Upper lobe of right lung (tissue), 1 donor: Measurements from ENCODE around the gene ZNF778. TPM values are rescaled to one million over a fixed set of nuclear protein-coding genes. Genes with fewer than 3 reads are reported as not detected.

Experiments
- ATAC-seq: fragments of 200-7000 bp; cut with Tn5 transposase; one replicate; pipeline ENCODE4 v1.9.1; 2020; ENCODE audit warnings: mild to moderate bottlenecking, moderate library complexity
- DNase-seq: peaks from one replicate; pipeline ENCODE4 v3.0.0-alpha.2; 2020
- H3K27ac ChIP-seq: fragments of 200-600 bp; one replicate; pipeline ENCODE4 v1.8.0; 2022
- H3K27me3 ChIP-seq: fragments of 200-600 bp; one replicate; pipeline ENCODE4 v1.8.0; 2022; ENCODE audit warnings: mild to moderate bottlenecking
- H3K36me3 ChIP-seq: fragments of 200-600 bp; one replicate; pipeline ENCODE4 v1.8.0; 2022
- H3K4me1 ChIP-seq: fragments of 200-600 bp; one replicate; pipeline ENCODE4 v1.8.0; 2022
- H3K4me3 ChIP-seq: fragments of 200-600 bp; one replicate; pipeline ENCODE4 v1.8.0; 2022; ENCODE audit warnings: mild to moderate bottlenecking
- H3K9me3 ChIP-seq: fragments of 200-600 bp; one replicate; pipeline ENCODE4 v1.8.0; 2022
- intact Hi-C: fragments of 100-400 bp; cut with DNase I; formaldehyde crosslinking; loops from one replicate; pipeline ENCODE4 v1.11.0; 2022
- total RNA-seq: library from RNA; stranded (reverse); fragmentation: NEBNext Ultra II Directional; extraction: Animal tissue kit (Norgen Biotek cat#: 25700); gene quantifications from one replicate; pipeline ENCODE4 v1.2.1, GENCODE V29; 2021
- TF ChIP-seq, protein P1 (sequence below): fragments of 200-600 bp; IDR thresholded peaks from one replicate; pipeline ENCODE4 v1.8.0; 2022; ENCODE audit warnings: antibody characterized with exemption
- donor health status: DM: no; HTN: yes; CAD: no; lungs with severe emphysema.

The ZNF778 gene
- total RNA-seq, 1 donor from 2014 or later = 10.3 TPM

DNA sequence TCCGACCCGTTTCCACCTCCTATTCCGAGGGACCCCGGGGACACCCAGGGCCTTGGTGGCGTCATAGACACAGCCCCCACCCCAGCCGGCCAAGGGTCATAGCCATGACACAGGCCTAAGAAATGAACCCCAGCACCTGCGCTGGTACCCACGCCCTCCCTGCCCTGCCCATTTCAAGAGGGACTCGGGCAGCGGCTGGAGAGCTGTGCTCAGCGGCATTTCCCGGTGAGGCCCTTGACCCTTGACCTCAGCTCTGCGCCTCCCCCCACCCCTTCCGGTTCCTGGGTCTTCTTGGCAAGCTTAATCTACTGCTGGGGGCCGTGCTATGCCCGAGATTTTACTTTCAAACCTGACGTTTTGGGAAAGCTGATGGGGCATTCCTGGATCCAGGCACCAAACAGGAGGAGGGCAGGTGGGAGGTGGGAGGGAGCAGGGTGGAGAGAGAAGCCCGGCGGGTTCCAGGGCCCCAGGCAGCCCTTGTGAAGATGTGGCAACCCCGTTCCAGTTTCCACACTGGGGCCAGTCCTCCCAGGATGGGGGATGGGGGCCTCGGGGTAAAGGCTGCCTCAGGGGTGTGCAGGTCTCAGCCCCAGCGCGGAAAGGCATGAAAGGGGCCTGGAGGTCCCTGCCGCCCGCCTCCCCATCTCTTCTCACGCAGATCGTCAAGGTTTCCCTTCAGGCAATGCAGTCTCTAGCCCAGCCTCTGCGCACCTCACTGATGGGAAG is 17.2 kb upstream of the ZNF778 start, which contains the start of gene SLC22A31:
SLC22A31 (minus strand) TSS at position 414 of the 726 bp plus-strand sequence; CDS start at position 378, 36 bp downstream.
- peak within 1 kb of the TSS; percentile 65 for H3K27ac ChIP-seq
- TF ChIP-seq, protein P1, sequence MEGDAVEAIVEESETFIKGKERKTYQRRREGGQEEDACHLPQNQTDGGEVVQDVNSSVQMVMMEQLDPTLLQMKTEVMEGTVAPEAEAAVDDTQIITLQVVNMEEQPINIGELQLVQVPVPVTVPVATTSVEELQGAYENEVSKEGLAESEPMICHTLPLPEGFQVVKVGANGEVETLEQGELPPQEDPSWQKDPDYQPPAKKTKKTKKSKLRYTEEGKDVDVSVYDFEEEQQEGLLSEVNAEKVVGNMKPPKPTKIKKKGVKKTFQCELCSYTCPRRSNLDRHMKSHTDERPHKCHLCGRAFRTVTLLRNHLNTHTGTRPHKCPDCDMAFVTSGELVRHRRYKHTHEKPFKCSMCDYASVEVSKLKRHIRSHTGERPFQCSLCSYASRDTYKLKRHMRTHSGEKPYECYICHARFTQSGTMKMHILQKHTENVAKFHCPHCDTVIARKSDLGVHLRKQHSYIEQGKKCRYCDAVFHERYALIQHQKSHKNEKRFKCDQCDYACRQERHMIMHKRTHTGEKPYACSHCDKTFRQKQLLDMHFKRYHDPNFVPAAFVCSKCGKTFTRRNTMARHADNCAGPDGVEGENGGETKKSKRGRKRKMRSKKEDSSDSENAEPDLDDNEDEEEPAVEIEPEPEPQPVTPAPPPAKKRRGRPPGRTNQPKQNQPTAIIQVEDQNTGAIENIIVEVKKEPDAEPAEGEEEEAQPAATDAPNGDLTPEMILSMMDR = no peak
- peak; percentile 88 for DNase-seq
- no peaks in the 10 kb centered on the region for H3K9me3 ChIP-seq
- peak; percentile 57 for ATAC-seq
- intact Hi-C loops = no loop called here
- H3K36me3 ChIP-seq = no peaks in the 10 kb centered on the region
- H3K4me1 ChIP-seq = peaks cover 4% of the 10 kb centered on the region
- H3K4me3 ChIP-seq = peak within 1 kb of the TSS; percentile 40
- peaks cover 47% of the 10 kb centered on the region for H3K27me3 ChIP-seq

DNA sequence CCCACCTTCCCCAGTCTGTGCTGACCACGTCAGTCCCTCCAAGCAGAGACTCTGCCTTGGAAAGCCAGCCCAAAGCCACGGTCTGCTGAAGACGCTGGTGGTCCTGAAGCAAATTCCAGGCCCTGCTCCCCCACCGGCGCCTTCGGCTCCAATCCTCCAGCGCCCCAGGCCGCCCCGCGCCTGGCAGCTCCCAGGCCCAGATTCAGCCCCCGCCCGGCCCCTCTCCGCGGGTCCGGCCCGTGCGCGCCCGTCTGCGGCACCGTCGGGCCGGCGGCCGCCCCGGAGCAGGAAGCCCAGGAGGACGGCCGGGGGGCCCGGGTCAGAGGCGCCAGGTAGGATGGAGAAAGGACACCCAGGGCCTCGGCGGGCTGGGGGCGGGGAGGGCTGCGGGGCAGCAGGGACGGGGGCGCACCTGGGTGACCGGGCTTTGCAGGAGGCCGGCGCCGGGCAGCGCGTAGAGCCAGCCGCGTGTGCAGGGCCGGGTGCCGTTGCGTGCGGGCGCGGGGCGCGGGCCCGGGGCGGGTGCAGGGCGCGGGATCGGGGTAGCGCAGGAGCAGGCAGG is 16.6 kb upstream of the ZNF778 start:
- TF ChIP-seq, protein P1 = no peak
- H3K4me3 ChIP-seq = peak overlapping the region; percentile 40
- peaks cover 4% of the 10 kb centered on the region for H3K4me1 ChIP-seq

DNA sequence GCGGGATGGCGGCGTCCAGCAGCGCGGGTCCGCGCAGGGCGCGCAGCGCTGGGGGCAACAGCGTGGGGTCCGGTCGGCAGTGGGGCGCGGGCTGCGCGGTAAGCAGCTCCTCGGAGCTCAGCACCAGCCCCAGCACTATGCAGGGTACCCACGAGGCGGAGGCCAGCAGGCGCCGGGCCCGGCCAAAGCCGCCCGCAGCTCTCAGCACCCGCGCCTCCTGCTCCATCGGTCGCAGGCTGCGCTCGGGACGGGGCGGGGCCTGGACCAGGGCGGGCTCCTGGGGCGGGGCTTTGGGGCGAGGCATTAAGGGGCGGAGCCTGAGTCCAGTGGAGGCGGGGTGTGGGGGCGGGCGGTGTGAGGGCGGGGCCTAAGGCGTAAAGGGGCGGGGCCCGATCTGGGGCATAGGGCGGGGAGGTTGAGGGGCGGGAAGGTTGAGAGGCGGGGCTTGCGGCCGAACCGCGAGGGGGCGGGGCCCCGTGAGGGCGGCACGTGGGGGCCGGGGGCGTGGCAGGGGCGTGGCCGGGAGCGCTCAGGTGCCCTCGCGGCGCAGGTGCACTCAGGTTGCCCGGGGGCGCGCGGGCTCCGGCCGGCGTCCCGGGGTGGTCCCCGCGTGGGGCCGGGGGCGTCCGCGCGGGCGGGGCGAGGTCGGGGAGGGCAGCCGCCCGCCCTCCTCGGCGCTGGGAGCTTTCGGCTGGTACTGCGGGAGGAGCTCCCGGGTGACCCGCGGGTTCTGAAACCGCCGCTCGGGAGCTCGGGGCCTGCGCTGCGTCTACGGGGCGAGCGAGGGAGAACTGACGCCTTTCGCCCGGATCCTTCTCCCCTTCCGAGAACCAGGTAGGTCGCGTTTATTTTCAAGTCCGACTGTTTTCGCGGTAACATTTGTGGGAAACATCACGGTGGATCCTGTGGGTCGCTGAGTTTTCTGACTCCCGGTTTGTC is 15.8 kb upstream of the ZNF778 start:
- H3K9me3 ChIP-seq = no peaks in the 10 kb centered on the region
- intact Hi-C loops = no loop called here
- TF ChIP-seq, protein P1 = no peak
- H3K36me3 ChIP-seq = no peaks in the 10 kb centered on the region
- peaks cover 4% of the 10 kb centered on the region for H3K4me1 ChIP-seq
- peak; percentile 92 for ATAC-seq
- H3K27ac ChIP-seq = no peak overlapping the region
- peak overlapping the region; percentile 40 for H3K4me3 ChIP-seq
- DNase-seq = peak; percentile 93
- H3K27me3 ChIP-seq = peaks cover 47% of the 10 kb centered on the region

More for the DNA sequence above, 16.6 kb upstream of the ZNF778 start:
- peak overlapping the region; percentile 47 for H3K27ac ChIP-seq
- no peaks in the 10 kb centered on the region for H3K36me3 ChIP-seq
- ATAC-seq (no peak), DNase-seq (peak; percentile 69)
- H3K27me3 ChIP-seq = peaks cover 47% of the 10 kb centered on the region
- intact Hi-C loops = no loop called here
- H3K9me3 ChIP-seq = no peaks in the 10 kb centered on the region

DNA sequence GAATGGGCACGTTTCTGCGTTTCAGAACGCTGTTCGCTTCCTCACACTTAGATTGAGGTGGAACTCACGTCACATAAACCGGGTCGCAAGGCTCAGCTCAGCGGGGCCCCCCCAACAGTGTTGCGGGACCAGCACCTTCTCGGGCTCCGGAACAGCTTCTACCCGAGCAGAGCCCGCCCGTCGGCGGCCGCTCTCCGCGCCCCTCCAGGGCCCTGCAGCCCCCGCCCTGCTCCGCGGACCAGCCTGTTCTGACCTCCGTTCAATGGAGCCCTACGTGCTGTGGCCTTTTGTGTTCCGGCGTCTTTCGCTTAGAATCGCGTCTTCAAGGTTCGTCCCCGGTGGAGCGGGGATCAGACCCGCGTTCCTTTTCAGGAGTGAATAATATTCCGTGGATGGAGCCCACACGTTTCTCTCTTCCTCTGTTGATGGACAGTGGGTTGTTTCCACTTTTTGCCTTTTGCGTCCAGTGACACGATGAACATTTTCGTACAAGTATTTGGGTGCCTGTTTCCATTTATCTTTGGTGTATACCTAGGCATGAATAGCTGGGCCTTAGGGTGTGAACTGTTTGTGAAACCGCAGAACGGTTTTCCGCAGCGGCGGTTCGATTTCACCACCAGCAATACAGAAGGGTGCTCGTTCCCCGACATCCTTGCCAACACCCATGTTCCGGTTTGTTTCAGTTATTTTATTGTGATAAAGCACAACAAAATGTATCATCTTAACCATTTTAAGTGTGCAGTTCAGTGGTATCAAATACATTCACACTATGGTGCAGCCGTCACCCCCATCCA is 14.9 kb upstream of the ZNF778 start:
- TF ChIP-seq, protein P1 = no peak
- H3K36me3 ChIP-seq = no peaks in the 10 kb centered on the region
- H3K9me3 ChIP-seq = no peaks in the 10 kb centered on the region
- H3K4me3 ChIP-seq = peak overlapping the region; percentile 31
- peaks cover 4% of the 10 kb centered on the region for H3K4me1 ChIP-seq
- no peak for ATAC-seq
- DNase-seq = no peak
- peaks cover 47% of the 10 kb centered on the region for H3K27me3 ChIP-seq
- no peak overlapping the region for H3K27ac ChIP-seq
- intact Hi-C loops = no loop called here

DNA sequence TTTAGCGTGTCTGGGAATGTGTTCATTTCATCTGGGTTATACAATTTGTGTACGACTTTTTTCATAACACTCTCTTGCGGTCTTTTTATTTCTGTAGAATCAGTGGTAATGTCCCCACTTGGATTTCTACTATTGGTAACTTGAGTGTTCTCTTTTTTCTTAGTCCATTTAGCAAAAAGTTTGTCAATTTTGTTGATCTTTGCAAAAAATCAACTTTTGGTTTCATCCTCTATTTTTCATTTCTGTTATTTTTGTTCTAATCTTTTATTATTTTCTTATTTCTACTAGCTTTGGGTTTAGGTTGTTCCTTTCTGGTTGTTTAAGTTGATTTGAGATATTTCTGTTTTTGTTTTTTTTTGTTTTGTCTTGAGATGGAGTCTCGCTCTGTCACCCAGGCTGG is 9.5 kb upstream of the ZNF778 start:
- Histone ChIP-seq H3K27ac (no peak overlapping the region), H3K9me3 (no peaks in the 10 kb centered on the region), H3K4me3 (no peak overlapping the region), H3K4me1 (no peaks in the 10 kb centered on the region), H3K27me3 (peaks cover 8% of the 10 kb centered on the region), H3K36me3 (no peaks in the 10 kb centered on the region)
- intact Hi-C loops = no loop called here
- TF ChIP-seq, protein P1 = no peak
- no peak for DNase-seq
- ATAC-seq = no peak
